Fibroblast of gingiva (primary cell): ENCODE results near the gene SENP1.

ENCODE experiments used
- DNase-seq: peaks from one replicate; pipeline ENCODE4 v3.0.0-alpha.2; 2011; ENCODE audit warnings: low read depth

Gene SENP1

GRCh38 chr12:48067250-48067938 is 38.5 kb downstream of the SENP1 start:
- DNase-seq = no peak

GRCh38 chr12:48065041-48065440 is 40.8 kb downstream of the SENP1 start:
- no peak for DNase-seq

GRCh38 chr12:48063530-48063929 is 42.3 kb downstream of the SENP1 start:
- DNase-seq = no peak

GRCh38 chr12:48061938-48062719 is 43.8 kb downstream of the SENP1 start:
- DNase-seq = no peak

GRCh38 chr12:48060474-48060873 is 45.4 kb downstream of the SENP1 start:
- DNase-seq = no peak

- no peak for DNase-seq
These were observed 47.1 kb downstream of the SENP1 start for GRCh38 chr12:48058771-48059170.

GRCh38 chr12:48054955-48055821 is 50.7 kb downstream of the SENP1 start:
- DNase-seq = no peak

- DNase-seq = no peak
These were observed 52.0 kb downstream of the SENP1 start for GRCh38 chr12:48053883-48054282.

GRCh38 chr12:48053122-48053521 is 52.8 kb downstream of the SENP1 start:
- no peak for DNase-seq

GRCh38 chr12:48051681-48052080 is 54.2 kb downstream of the SENP1 start:
- no peak for DNase-seq

- no peak for DNase-seq
These were observed 55.7 kb downstream of the SENP1 start for GRCh38 chr12:48050174-48050573.

- no peak for DNase-seq
These were observed 59.8 kb downstream of the SENP1 start for GRCh38 chr12:48045965-48046518.

GRCh38 chr12:48045061-48045846 is 60.6 kb downstream of the SENP1 start:
- no peak for DNase-seq

- DNase-seq = no peak
These were observed 61.5 kb downstream of the SENP1 start for GRCh38 chr12:48044396-48044795.

- no peak for DNase-seq
These were observed 62.1 kb downstream of the SENP1 start for GRCh38 chr12:48043771-48044170.

- DNase-seq = no peak
These were observed 64.1 kb downstream of the SENP1 start for GRCh38 chr12:48041591-48042423.

- no peak for DNase-seq
These were observed 65.5 kb downstream of the SENP1 start for GRCh38 chr12:48040354-48040753.

- no peak for DNase-seq
These were observed 66.7 kb downstream of the SENP1 start for GRCh38 chr12:48039151-48039550.

- DNase-seq = no peak
These were observed 67.8 kb downstream of the SENP1 start for GRCh38 chr12:48038085-48038484.

- no peak for DNase-seq
These were observed 68.5 kb downstream of the SENP1 start for GRCh38 chr12:48037267-48037915.
